GM12892 (cell line): ENCODE measurements around the gene MAP1B. TPM values are rescaled to one million over a fixed set of nuclear protein-coding genes. Genes with fewer than 3 reads are reported as not detected.

Experiments
- DNase-seq: peaks from one replicate; pipeline ENCODE4 v3.0.0; 2011; ENCODE audit not compliant: insufficient read length
- FAIRE-seq: peaks from 2 replicates; lab custom pipeline; 2011; peaks lifted over from hg19 to GRCh38; lab: Jason Lieb, UNC
- POLR2A ChIP-seq: IDR thresholded peaks from 2 replicates; pipeline ENCODE4 v1.6.1; 2011; ENCODE audit warnings: low read depth, low read length, control low read depth
- POLR2AphosphoS5 ChIP-seq: IDR thresholded peaks from 2 replicates; pipeline ENCODE4 v1.6.1; 2011; ENCODE audit warnings: low read depth, low read length, control low read depth
- TAF1 ChIP-seq: IDR thresholded peaks from 2 replicates; pipeline ENCODE4 v1.6.1; 2011; ENCODE audit warnings: low read depth, mild to moderate bottlenecking, control low read depth, low read length, borderline replicate concordance
- polyA plus RNA-seq: library from polyadenylated mRNA; unstranded; fragments of >200 nt; gene quantifications from one replicate; pipeline ENCODE4 v1.2.1, GENCODE V29; 2012; ENCODE audit warnings: missing spikeins, inconsistent platforms; ENCODE audit not compliant: missing spikeins

Gene MAP1B
- 0.17 TPM for polyA plus RNA-seq

- no peak for FAIRE-seq
- DNase-seq, result peak; percentile 17
- TF ChIP-seq POLR2AphosphoS5, result no peak
- no peak for TF ChIP-seq POLR2A
- no peak for TF ChIP-seq TAF1
Observed at GRCh38 chr5:72107131-72107900, at the start of gene MAP1B. TSS of gene MAP1B (plus strand) at chr5:72107475. CDS start at chr5:72107532, 57 bp downstream.

- FAIRE-seq (no peak), DNase-seq (no peak)
- TF ChIP-seq TAF1, result no peak
- TF ChIP-seq POLR2AphosphoS5, result no peak
- no peak for TF ChIP-seq POLR2A
Observed at GRCh38 chr5:72057816-72058215, 49.5 kb upstream of the MAP1B start.

DNA sequence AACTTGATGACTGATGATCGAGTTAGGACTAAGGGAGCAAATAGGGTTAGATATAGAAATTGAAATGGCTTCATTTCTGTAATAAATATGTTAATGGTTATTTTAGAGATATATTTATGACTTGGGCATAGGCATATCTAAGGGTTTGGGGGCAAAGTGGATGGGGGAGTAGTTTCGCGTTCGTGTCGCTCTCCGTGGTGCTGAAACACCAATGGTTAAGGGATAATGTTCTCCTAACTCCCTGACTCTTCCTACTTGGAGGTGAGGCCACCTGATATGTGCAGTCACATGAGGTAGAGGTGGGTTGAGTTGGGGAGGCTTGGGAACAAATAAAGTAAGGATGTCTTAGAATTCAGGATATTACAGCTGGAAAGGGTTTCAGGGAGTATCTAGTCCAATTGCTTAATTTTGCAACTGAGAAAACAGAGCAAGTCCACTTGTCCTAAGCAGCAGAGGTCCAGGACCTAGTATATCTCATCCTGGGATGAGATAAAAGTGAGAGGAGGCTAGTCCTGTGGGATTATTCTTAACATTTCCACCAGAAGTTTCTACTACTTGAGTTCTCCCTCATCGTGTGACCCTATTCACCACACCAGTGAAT is 44.0 kb upstream of the MAP1B start:
- no peak for FAIRE-seq

DNA sequence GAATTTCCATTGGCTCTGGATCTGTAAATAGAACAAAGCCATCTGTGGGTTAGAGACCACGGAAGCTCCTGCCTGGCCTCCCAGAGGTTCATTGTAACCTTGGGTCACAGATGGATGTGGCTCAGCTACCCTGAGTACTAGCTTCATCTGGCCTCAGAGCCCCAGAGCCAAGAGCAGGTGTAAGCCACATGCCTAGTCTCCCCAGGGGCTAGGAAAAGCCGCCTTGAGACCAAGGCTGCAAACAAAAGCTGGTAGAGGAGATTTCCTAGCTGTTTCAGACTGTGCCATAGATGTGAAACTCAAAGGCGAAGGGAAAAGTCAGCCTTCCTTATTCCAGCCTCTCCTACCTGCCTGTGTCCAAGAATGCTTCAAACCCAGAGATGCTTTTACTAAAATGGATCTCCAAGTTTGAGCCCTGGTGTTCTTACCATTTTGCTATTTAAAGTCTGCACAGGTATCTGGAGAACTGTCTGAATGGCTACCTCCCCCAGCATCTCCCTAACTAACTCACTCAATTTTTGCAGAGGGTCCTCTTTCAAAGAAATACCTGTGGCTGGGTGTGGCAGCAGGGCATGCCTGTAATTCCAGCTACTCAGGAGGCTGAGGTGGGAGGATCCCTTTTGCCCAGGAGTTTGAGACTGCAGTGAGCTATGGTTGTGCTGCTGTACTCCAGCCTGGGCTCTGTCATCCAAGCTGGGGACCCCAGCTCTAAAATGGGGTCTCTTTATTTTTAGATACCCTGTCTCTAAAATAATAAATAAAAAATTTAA is 42.3 kb upstream of the MAP1B start:
- FAIRE-seq (no peak), DNase-seq (no peak)
- TF ChIP-seq POLR2AphosphoS5 (no peak), POLR2A (no peak), TAF1 (no peak)

More for the DNA sequence above, 44.0 kb upstream of the MAP1B start:
- TF ChIP-seq POLR2A, result no peak
- no peak for TF ChIP-seq POLR2AphosphoS5
- TF ChIP-seq TAF1, result no peak
- no peak for DNase-seq

DNA sequence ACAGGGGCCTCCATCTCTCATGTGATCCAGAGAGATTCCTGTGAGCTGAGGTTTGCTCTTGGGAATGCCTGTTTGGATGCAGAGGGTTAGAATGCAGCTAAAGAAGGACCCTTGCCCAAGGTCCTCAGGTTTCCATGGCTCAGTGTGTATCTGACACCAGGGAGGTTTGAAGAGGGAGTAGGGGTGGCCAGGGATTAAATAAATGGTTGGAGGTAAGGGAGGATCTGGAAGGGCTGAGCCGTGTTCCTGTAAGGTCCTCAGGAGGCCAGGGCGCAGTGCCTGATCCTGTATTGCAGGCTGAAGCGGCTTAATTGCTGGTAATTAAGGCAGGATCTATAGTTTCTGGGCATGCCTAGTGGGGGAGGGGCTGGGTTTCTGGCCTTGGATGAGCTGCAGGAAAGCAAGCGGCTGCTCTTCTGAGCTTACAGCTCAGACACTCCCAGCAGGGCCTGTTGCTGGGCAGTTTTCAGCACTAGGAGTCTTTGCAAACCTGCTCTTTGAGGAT is 41.5 kb upstream of the MAP1B start:
- TF ChIP-seq TAF1 (no peak), POLR2AphosphoS5 (no peak), POLR2A (no peak)
- DNase-seq, result no peak
- no peak for FAIRE-seq

DNA sequence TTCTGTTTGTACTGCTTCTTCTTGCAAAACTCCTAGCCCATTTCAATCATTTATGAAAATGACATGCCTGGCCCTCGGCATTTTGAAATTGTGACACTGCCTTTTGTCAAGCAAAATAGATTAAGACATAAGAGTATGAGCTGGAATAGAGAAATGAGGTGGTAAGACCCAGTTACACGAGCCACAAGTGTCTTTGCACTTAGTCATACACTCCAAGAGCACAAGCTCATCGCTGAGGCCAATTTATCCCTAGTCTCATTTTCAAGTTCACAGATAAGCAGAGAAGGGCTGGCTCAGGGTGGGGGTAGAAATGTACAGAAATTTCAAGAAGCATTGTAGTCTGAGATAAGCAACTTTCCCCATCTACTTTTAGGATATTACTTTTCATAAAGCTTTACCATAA is 40.6 kb upstream of the MAP1B start:
- FAIRE-seq (no peak), DNase-seq (no peak)
- TF ChIP-seq POLR2A (no peak), TAF1 (no peak), POLR2AphosphoS5 (no peak)

GRCh38 chr5:72067682-72068470 is 39.4 kb upstream of the MAP1B start:
- TF ChIP-seq POLR2A (no peak), POLR2AphosphoS5 (no peak), TAF1 (no peak)
- DNase-seq (no peak), FAIRE-seq (no peak)

- DNase-seq (no peak), FAIRE-seq (no peak)
- no peak for TF ChIP-seq POLR2A
- TF ChIP-seq TAF1, result no peak
- TF ChIP-seq POLR2AphosphoS5, result no peak
Observed at GRCh38 chr5:72070529-72070928, 36.7 kb upstream of the MAP1B start.

GRCh38 chr5:72071906-72072305 is 35.4 kb upstream of the MAP1B start:
- FAIRE-seq (no peak), DNase-seq (no peak)
- no peak for TF ChIP-seq TAF1
- TF ChIP-seq POLR2A, result no peak
- no peak for TF ChIP-seq POLR2AphosphoS5

- no peak for TF ChIP-seq TAF1
- no peak for TF ChIP-seq POLR2AphosphoS5
- TF ChIP-seq POLR2A, result no peak
- FAIRE-seq (no peak), DNase-seq (no peak)
Observed at GRCh38 chr5:72074251-72074650, 33.0 kb upstream of the MAP1B start.

GRCh38 chr5:72075461-72075860 is 31.8 kb upstream of the MAP1B start:
- FAIRE-seq, result no peak
- no peak for TF ChIP-seq POLR2A
- TF ChIP-seq POLR2AphosphoS5, result no peak
- TF ChIP-seq TAF1, result no peak

More at GRCh38 chr5:72075461-72075860, 31.8 kb upstream of the MAP1B start:
- DNase-seq, result no peak
